Suprapubic skin (tissue), 4 donors: Measurements from ENCODE around the gene PPEF1. TPM values are rescaled to one million over a fixed set of nuclear protein-coding genes. Genes with fewer than 3 reads are reported as not detected.

ENCODE experiments used
- DNase-seq, 2 donors: peaks; one replicate each; pipeline ENCODE4 v3.0.0-alpha.2; 2019; ENCODE audit warnings: low spot score in 2 of 2
- H3K27ac ChIP-seq: fragments of 200-600 bp; sonication (generic); one replicate; pipeline ENCODE4 v1.5.1; 2019
- H3K27me3 ChIP-seq: fragments of 200-600 bp; sonication (generic); one replicate; pipeline ENCODE4 v1.5.1; 2019
- H3K36me3 ChIP-seq: fragments of 200-600 bp; sonication (generic); one replicate; pipeline ENCODE4 v1.5.1; 2019
- H3K4me1 ChIP-seq: fragments of 200-600 bp; sonication (generic); one replicate; pipeline ENCODE4 v1.5.1; 2019
- H3K4me3 ChIP-seq: fragments of 200-600 bp; sonication (generic); one replicate; pipeline ENCODE4 v1.5.1; 2019; ENCODE audit warnings: mild to moderate bottlenecking
- H3K9me3 ChIP-seq: fragments of 200-600 bp; sonication (generic); one replicate; pipeline ENCODE4 v1.5.1; 2019
- CTCF ChIP-seq, 2 donors: fragments of 200-600 bp in 1 of 2; fragments of 450-650 bp in 1 of 2; sonication (generic) in 1 of 2; IDR thresholded peaks; one replicate each; pipeline ENCODE4 v1.5.1; 2016 to 2019; ENCODE audit warnings: antibody characterized with exemption in 2 of 2, mild to moderate bottlenecking in 1 of 2, moderate library complexity in 1 of 2
- EP300 ChIP-seq: sonication (generic); formaldehyde crosslinking; IDR thresholded peaks from one replicate; pipeline ENCODE4 v1.6.1; 2017; ENCODE audit warnings: antibody characterized with exemption
- POLR2A ChIP-seq, 2 donors: fragments of 450-650 bp; IDR thresholded peaks; one replicate each; pipeline ENCODE4 v1.6.1; 2017; ENCODE audit warnings: antibody characterized with exemption in 2 of 2, mild to moderate bottlenecking in 2 of 2, moderate library complexity in 2 of 2
- POLR2AphosphoS5 ChIP-seq, 3 donors: sonication (generic); formaldehyde crosslinking; IDR thresholded peaks; one replicate each; pipeline ENCODE4 v1.6.1; 2017; ENCODE audit warnings: antibody characterized with exemption in 3 of 3
- WGBS: methylation state at CpG from one replicate; pipeline ENCODE4 v1.1.5; 2018; 5-methylcytosine and 5-hydroxymethylcytosine counted together
- total RNA-seq, 4 donors: library from RNA; depleted of rRNA; stranded (reverse); fragments of >200 nt; gene quantifications; one replicate each; pipeline ENCODE4 v1.1.0, GENCODE V29; 2016

Gene PPEF1
- total RNA-seq, 4 donors from 2014 or later: 0.26 to 2.3 TPM; not detected in 2

- H3K9me3 ChIP-seq: no peaks in the 10 kb centered on the region
- WGBS: 62% methylated on average over 1 of the region's 1 CpG
- no peaks in the 10 kb centered on the region for H3K36me3 ChIP-seq
- TF ChIP-seq POLR2A (IDR thresholded peaks at IDR 0.05) (no peak), CTCF (IDR thresholded peaks at IDR 0.05) (no peak), EP300 (no peak), POLR2AphosphoS5 (IDR thresholded peaks at IDR 0.05) (no peak)
- H3K4me3 ChIP-seq: no peak overlapping the region
- H3K4me1 ChIP-seq: no peaks in the 10 kb centered on the region
- H3K27me3 ChIP-seq: no peaks in the 10 kb centered on the region
- DNase-seq: no peak
- H3K27ac ChIP-seq: no peak overlapping the region
These were observed 149.2 kb downstream of the PPEF1 start for GRCh38 chrX:18856645-18856997.

GRCh38 chrX:18861511-18861910 lies 154.1 kb downstream of the PPEF1 start:
- no peaks in the 10 kb centered on the region for H3K27me3 ChIP-seq
- no peaks in the 10 kb centered on the region for H3K9me3 ChIP-seq
- no peaks in the 10 kb centered on the region for H3K36me3 ChIP-seq
- 97% methylated on average over 5 of the region's 5 CpGs for WGBS
- no peak for DNase-seq
- no peak overlapping the region for H3K4me3 ChIP-seq
- no peaks in the 10 kb centered on the region for H3K4me1 ChIP-seq
- H3K27ac ChIP-seq: no peak overlapping the region
- no peak for TF ChIP-seq POLR2AphosphoS5 (IDR thresholded peaks at IDR 0.05)
- TF ChIP-seq EP300: no peak
- TF ChIP-seq CTCF (IDR thresholded peaks at IDR 0.05): no peak
- no peak for TF ChIP-seq POLR2A (IDR thresholded peaks at IDR 0.05)

GRCh38 chrX:18864390-18864920 lies 157.0 kb downstream of the PPEF1 start:
- Histone ChIP-seq H3K27me3 (no peaks in the 10 kb centered on the region), H3K4me1 (no peaks in the 10 kb centered on the region), H3K36me3 (no peaks in the 10 kb centered on the region), H3K27ac (no peak overlapping the region), H3K4me3 (no peak overlapping the region), H3K9me3 (no peaks in the 10 kb centered on the region)
- TF ChIP-seq CTCF (IDR thresholded peaks at IDR 0.05) (no peak), EP300 (no peak), POLR2AphosphoS5 (IDR thresholded peaks at IDR 0.05) (no peak), POLR2A (IDR thresholded peaks at IDR 0.05) (no peak)
- DNase-seq: no peak
- 85% methylated on average over 15 of the region's 15 CpGs for WGBS

GRCh38 chrX:18871161-18871890 lies 163.9 kb downstream of the PPEF1 start:
- no peaks in the 10 kb centered on the region for H3K27me3 ChIP-seq
- TF ChIP-seq EP300: no peak
- no peaks in the 10 kb centered on the region for H3K36me3 ChIP-seq
- H3K4me3 ChIP-seq: no peak overlapping the region
- peaks cover 17% of the 10 kb centered on the region for H3K4me1 ChIP-seq
- WGBS: 67% methylated on average over 10 of the region's 10 CpGs
- H3K27ac ChIP-seq: no peak overlapping the region
- DNase-seq: no peak
- H3K9me3 ChIP-seq: no peaks in the 10 kb centered on the region

- Histone ChIP-seq H3K27me3 (no peaks in the 10 kb centered on the region), H3K4me1 (peaks cover 17% of the 10 kb centered on the region), H3K4me3 (no peak overlapping the region), H3K36me3 (no peaks in the 10 kb centered on the region), H3K9me3 (no peaks in the 10 kb centered on the region), H3K27ac (no peak overlapping the region)
- TF ChIP-seq CTCF (IDR thresholded peaks at IDR 0.05) (no peak), EP300 (no peak)
- no peak for DNase-seq
- 52% methylated on average over 8 of the region's 12 CpGs for WGBS
These were observed 164.5 kb downstream of the PPEF1 start for GRCh38 chrX:18871970-18872369.

- Histone ChIP-seq H3K4me1 (peaks cover 17% of the 10 kb centered on the region), H3K27ac (peak overlapping the region; percentile 38), H3K36me3 (no peaks in the 10 kb centered on the region), H3K4me3 (no peak overlapping the region), H3K9me3 (no peaks in the 10 kb centered on the region), H3K27me3 (no peaks in the 10 kb centered on the region)
- DNase-seq: no peak
- TF ChIP-seq CTCF (IDR thresholded peaks at IDR 0.05) (no peak), EP300 (no peak), POLR2A (IDR thresholded peaks at IDR 0.05) (no peak), POLR2AphosphoS5 (IDR thresholded peaks at IDR 0.05) (no peak)
- WGBS: 94% methylated on average over 8 of the region's 8 CpGs
These were observed 165.2 kb downstream of the PPEF1 start for GRCh38 chrX:18872621-18873020.
